Measurements from ENCODE around the gene SRSF9.
"Not testable (repeated sequence)": the region's sequence is repeated elsewhere in the genome, so short reads cannot be mapped to it uniquely, and the experiment has no call there.

The SRSF9 gene

GRCh38 chr12:120469450-120470149 lies at the start of gene SRSF9:
TSS of gene SRSF9 (minus strand) at chr12:120469748. CDS start at chr12:120469609, 139 bp downstream.
- DNase-seq (ENCODE audit: low spot score): peak; percentile 96

GRCh38 chr12:120519324-120519723 lies 49.8 kb upstream of the SRSF9 start:
- DNase-seq (ENCODE audit: low spot score): not testable (repeated sequence)

GRCh38 chr12:120515496-120515895 lies 45.9 kb upstream of the SRSF9 start:
- DNase-seq (ENCODE audit: low spot score): peak; percentile 76

GRCh38 chr12:120514002-120514401 lies 44.5 kb upstream of the SRSF9 start:
- peak; percentile 87 for DNase-seq (ENCODE audit: low spot score)

GRCh38 chr12:120508537-120508936 lies 39.0 kb upstream of the SRSF9 start:
- no peak for DNase-seq (ENCODE audit: low spot score)

GRCh38 chr12:120504587-120504986 lies 35.0 kb upstream of the SRSF9 start:
- DNase-seq (ENCODE audit: low spot score): no peak

- no peak for DNase-seq (ENCODE audit: low spot score)
Observed at GRCh38 chr12:120500581-120500980, 31.0 kb upstream of the SRSF9 start.

GRCh38 chr12:120498870-120499515 lies 29.4 kb upstream of the SRSF9 start:
- DNase-seq (ENCODE audit: low spot score): no peak

GRCh38 chr12:120497524-120498150 lies 28.1 kb upstream of the SRSF9 start:
- DNase-seq (ENCODE audit: low spot score): no peak

- DNase-seq (ENCODE audit: low spot score): peak; percentile 89
Observed at GRCh38 chr12:120496413-120497340, 27.1 kb upstream of the SRSF9 start.

- DNase-seq (ENCODE audit: low spot score): peak; percentile 95
Observed at GRCh38 chr12:120495731-120496412, 26.3 kb upstream of the SRSF9 start, which contains the start of gene DYNLL1. TSS of gene DYNLL1 (plus strand) at chr12:120496113. CDS start at chr12:120496422, 309 bp downstream.

- no peak for DNase-seq (ENCODE audit: low spot score)
Observed at GRCh38 chr12:120495186-120495730, 25.7 kb upstream of the SRSF9 start.

- DNase-seq (ENCODE audit: low spot score): peak; percentile 29
Observed at GRCh38 chr12:120490833-120491512, 21.4 kb upstream of the SRSF9 start.

- DNase-seq (ENCODE audit: low spot score): no peak
Observed at GRCh38 chr12:120490325-120490724, 20.8 kb upstream of the SRSF9 start.

- DNase-seq (ENCODE audit: low spot score): no peak
Observed at GRCh38 chr12:120489018-120489417, 19.5 kb upstream of the SRSF9 start.

GRCh38 chr12:120488057-120488640 lies 18.6 kb upstream of the SRSF9 start:
- DNase-seq (ENCODE audit: low spot score): peak; percentile 52

- not testable (repeated sequence) for DNase-seq (ENCODE audit: low spot score)
Observed at GRCh38 chr12:120487552-120487951, 18.0 kb upstream of the SRSF9 start.

GRCh38 chr12:120485961-120486881 lies 16.7 kb upstream of the SRSF9 start:
- DNase-seq (ENCODE audit: low spot score): no peak

GRCh38 chr12:120483621-120484020 lies 14.1 kb upstream of the SRSF9 start:
- DNase-seq (ENCODE audit: low spot score): no peak
